Measurements from ENCODE around the gene SLC7A8. TPM values are rescaled to one million over a fixed set of nuclear protein-coding genes. Genes with fewer than 3 reads are reported as not detected.

The SLC7A8 gene
- total and polyA plus RNA-seq, 12 donors: 6.8 to 50.9 (median 26.7) TPM

- H3K9me3 ChIP-seq (replicated peaks in 1 of 3): no peaks in the 10 kb centered on the region
- intact Hi-C loops (cut with DNase I): no loop called here
- no peak for TF ChIP-seq CTCF (IDR thresholded peaks at IDR 0.05)
- TF ChIP-seq POLR2A (IDR thresholded peaks at IDR 0.05): no peak
- peaks cover 0 to 7% of the 10 kb centered on the region in 2 donors for H3K36me3 ChIP-seq (replicated peaks in 1 of 2)
- 81 to 87% (median 82%) methylated on average over 9 of the region's 9 CpGs for WGBS, 4 donors
- H3K4me3 ChIP-seq: no peak overlapping the region
- peak overlapping the region in 1 of 5 donors; percentile 63 for H3K27ac ChIP-seq
- peaks cover 0 to 6% of the 10 kb centered on the region in 2 donors for H3K4me1 ChIP-seq (replicated peaks in 1 of 2)
- peak in 1 of 7 donors; percentile 50 for DNase-seq
- no peaks in the 10 kb centered on the region for H3K27me3 ChIP-seq
Measured at GRCh38 chr14:23167116-23167847, 16.2 kb downstream of the SLC7A8 start.

GRCh38 chr14:23164949-23165348 is 18.5 kb downstream of the SLC7A8 start:
- peaks cover 11 to 20% of the 10 kb centered on the region in 2 donors for H3K4me1 ChIP-seq (replicated peaks in 1 of 2)
- peaks cover 0 to 7% of the 10 kb centered on the region in 2 donors for H3K36me3 ChIP-seq (replicated peaks in 1 of 2)
- no peak overlapping the region for H3K4me3 ChIP-seq
- DNase-seq: no peak
- 91 to 96% (median 94%) methylated on average over 5 of the region's 5 CpGs for WGBS, 4 donors
- TF ChIP-seq CTCF (IDR thresholded peaks at IDR 0.05) (no peak), POLR2A (IDR thresholded peaks at IDR 0.05) (no peak)
- H3K9me3 ChIP-seq (replicated peaks in 1 of 3): no peaks in the 10 kb centered on the region
- H3K27ac ChIP-seq: no peak overlapping the region
- intact Hi-C loops (cut with DNase I): no loop called here
- no peaks in the 10 kb centered on the region for H3K27me3 ChIP-seq

GRCh38 chr14:23164250-23164649 is 19.2 kb downstream of the SLC7A8 start:
- TF ChIP-seq CTCF (IDR thresholded peaks at IDR 0.05): no peak

GRCh38 chr14:23163830-23164229 is 19.6 kb downstream of the SLC7A8 start:
- Histone ChIP-seq H3K9me3 (replicated peaks in 1 of 3) (no peaks in the 10 kb centered on the region), H3K27me3 (no peaks in the 10 kb centered on the region), H3K4me1 (replicated peaks in 1 of 2) (peaks cover 11 to 24% of the 10 kb centered on the region in 2 donors), H3K4me3 (no peak overlapping the region), H3K27ac (no peak overlapping the region), H3K36me3 (replicated peaks in 1 of 2) (peaks cover 0 to 7% of the 10 kb centered on the region in 2 donors)
- intact Hi-C loops (cut with DNase I): no loop called here
- WGBS, 4 donors: 86 to 92% (median 88%) methylated on average over 2 of the region's 2 CpGs
- TF ChIP-seq CTCF (IDR thresholded peaks at IDR 0.05) (no peak), POLR2A (IDR thresholded peaks at IDR 0.05) (no peak)
- no peak for DNase-seq

More at GRCh38 chr14:23164250-23164649, 19.2 kb downstream of the SLC7A8 start:
- Histone ChIP-seq H3K4me3 (no peak overlapping the region), H3K9me3 (replicated peaks in 1 of 3) (no peaks in the 10 kb centered on the region), H3K27ac (no peak overlapping the region), H3K36me3 (replicated peaks in 1 of 2) (peaks cover 0 to 7% of the 10 kb centered on the region in 2 donors), H3K4me1 (replicated peaks in 1 of 2) (peaks cover 11 to 24% of the 10 kb centered on the region in 2 donors), H3K27me3 (no peaks in the 10 kb centered on the region)
- DNase-seq: no peak
- intact Hi-C loops (cut with DNase I): no loop called here
- 79 to 87% (median 83%) methylated on average over 2 of the region's 2 CpGs for WGBS, 4 donors

Data from adrenal gland (tissue), 12 donors.